ENCODE results near the gene PLA2G4B.
A peak's percentile ranks its signal among the peaks of the same experiment; 100 is the strongest.

PLA2G4B gene

GRCh38 chr15:41891226-41891625 is 52.6 kb downstream of the PLA2G4B start:
- no peak for DNase-seq

- DNase-seq: peak; percentile 38
Observed at GRCh38 chr15:41891946-41892345, 53.3 kb downstream of the PLA2G4B start.

GRCh38 chr15:41892621-41893421 is 54.2 kb downstream of the PLA2G4B start:
- peak; percentile 50 for DNase-seq

DNA sequence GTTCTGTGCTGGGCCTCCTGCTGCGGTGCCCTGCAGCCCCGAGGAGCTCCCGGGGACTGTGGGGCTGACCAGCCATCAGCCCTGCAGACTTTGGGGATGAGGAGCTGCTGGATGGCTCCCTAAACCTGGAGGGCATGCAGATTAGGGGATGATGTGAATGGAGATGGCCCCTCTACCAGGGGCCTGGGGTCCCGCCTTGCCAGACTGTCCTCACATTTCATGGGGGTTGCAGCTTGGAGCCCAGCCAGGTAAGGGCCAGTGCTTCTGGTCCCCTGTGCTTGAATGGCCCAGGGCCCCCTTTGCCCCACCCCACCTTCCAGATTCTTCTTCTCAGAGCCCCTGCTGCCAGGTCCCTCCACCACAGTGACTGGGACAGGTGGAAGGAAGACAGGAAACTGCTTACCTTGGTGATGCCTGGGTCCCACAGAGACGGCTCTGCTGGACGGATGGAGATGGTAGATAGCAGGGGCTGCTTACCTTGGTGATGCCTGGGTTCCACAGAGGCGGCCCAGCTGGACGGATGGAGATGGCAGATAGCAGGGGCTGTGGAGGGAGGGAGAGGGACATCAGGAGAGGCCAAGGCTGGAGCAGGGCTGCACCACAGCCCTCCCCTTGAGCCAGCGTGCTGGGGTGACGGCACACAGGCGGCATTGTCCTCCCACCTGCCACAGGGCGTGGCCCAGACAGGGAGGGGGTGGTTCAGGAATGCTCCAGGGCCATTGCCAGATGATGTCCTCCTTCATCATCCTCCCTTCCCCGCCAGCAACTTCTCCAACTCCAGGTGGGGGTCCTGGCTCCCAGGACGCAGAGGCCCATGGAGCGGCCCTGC is 55.0 kb downstream of the PLA2G4B start, which contains the start of gene SPTBN5:
TSS of gene SPTBN5 (minus strand) at position 632 of the 829 bp plus-strand sequence. CDS start at position 76, 556 bp downstream.
- DNase-seq: no peak

- DNase-seq: no peak
Observed at GRCh38 chr15:41894251-41894790, 55.7 kb downstream of the PLA2G4B start.

DNA sequence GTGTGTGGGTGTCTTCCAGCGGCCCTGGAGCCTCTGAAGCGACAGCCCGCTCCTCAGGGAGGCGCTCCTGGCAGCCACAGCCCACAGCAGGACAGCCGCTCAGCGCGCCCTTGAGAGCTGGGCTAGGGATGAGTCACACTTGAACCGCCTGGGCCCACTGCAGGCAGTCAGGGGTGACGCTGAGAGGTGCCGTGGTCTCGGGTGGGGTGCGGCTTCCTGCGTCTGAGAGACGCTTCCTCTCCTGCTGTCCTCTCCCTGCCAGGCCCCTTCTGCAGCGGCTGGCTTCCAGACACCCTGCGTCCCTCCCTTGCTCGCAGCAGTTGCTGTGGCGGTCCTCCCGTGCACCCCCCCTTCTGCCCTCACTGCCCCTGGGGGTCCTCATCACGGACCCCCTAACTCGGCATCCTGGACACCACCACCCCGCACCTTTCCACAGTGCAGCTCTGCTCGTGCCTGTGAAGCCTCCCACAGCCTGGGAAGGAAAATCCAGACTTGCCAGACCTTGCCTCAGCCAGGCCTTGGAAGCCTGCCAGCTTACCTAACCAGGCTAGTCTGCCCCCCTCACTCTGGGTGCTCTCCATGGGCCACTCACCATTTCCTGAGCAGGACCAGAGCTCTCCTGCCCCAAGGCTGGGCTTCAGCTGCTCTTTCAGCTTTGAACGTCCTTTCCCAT is 56.3 kb downstream of the PLA2G4B start:
- DNase-seq: no peak

- DNase-seq: no peak
Observed at GRCh38 chr15:41895491-41895890, 56.8 kb downstream of the PLA2G4B start.

DNA sequence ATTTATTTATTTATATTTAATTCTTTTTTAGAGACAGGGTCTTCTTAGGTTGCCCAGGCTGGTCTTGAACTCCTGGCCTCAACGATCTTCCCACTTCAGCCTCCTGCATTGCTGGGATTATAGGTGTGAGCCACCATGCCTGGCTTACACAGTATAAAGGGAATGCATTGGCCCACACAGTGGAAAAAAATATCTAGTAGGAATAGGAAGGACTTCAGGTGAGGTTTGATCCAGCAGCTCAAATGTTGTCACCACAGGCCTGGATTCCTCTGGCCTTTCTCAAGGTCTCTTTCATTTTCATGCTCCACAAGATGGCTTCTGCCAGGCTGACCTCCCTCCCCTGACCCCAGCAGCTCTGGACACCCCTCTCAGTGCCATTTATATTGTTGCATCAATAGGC is 57.3 kb downstream of the PLA2G4B start:
- no peak for DNase-seq

DNA sequence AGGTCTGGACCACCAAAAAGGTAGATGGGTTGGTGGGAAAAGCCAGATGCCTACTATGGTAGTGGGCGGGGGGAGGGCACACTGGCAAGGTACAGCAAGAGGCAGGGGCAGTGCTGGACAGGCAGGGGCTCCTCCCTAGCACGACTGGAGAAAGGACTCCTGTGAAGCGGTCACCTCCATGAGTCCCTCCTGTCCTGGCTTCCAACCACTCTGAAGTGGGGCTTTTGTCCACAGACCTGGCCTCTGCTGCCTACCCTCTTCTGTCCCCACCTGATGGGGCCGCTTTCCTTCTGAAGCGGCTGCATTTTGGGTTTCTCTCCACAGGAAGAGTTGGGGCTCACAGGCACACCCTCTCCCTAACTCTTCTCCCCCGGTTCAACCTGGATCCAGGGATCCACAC is 57.9 kb downstream of the PLA2G4B start:
- no peak for DNase-seq

- peak; percentile 45 for DNase-seq
Observed at GRCh38 chr15:41897363-41897799, 58.7 kb downstream of the PLA2G4B start.
